Measurements from ENCODE around the gene GLT6D1. TPM values are rescaled to one million over a fixed set of nuclear protein-coding genes. Genes with fewer than 3 reads are reported as not detected.
A peak's percentile ranks its signal among the peaks of the same experiment; 100 is the strongest.
"Not testable (repeated sequence)": the region's sequence is repeated elsewhere in the genome, so short reads cannot be mapped to it uniquely, and the experiment has no call there.

GLT6D1 gene
- total and polyA plus RNA-seq, 5 donors, result not detected

- peaks cover 16% of the 10 kb centered on the region for H3K9me3 ChIP-seq (ENCODE audit: control insufficient read depth, low read length)
- no peak overlapping the region for H3K27ac ChIP-seq (ENCODE audit: low read length)
- ATAC-seq, result no peak
- no peak overlapping the region for H3K4me3 ChIP-seq (ENCODE audit: low read length)
- 79% methylated on average over 10 of the region's 10 CpGs for WGBS
- H3K27me3 ChIP-seq (ENCODE audit: control insufficient read depth, insufficient read depth), result no peaks in the 10 kb centered on the region
- no peaks in the 10 kb centered on the region for H3K4me1 ChIP-seq (ENCODE audit: control insufficient read depth, insufficient read depth, low read length)
- intact Hi-C loops (cut with DNase I), result no loop called here
- DNase-seq, result no peak
Measured at GRCh38 chr9:135648494-135649410, 9.4 kb upstream of the GLT6D1 start.

- Histone ChIP-seq H3K4me1 (ENCODE audit: control insufficient read depth, insufficient read depth, low read length) (no peaks in the 10 kb centered on the region), H3K27me3 (ENCODE audit: control insufficient read depth, insufficient read depth) (no peaks in the 10 kb centered on the region), H3K4me3 (ENCODE audit: low read length) (no peak overlapping the region), H3K27ac (ENCODE audit: low read length) (no peak overlapping the region), H3K9me3 (ENCODE audit: control insufficient read depth, low read length) (peaks cover 16% of the 10 kb centered on the region)
- 80% methylated on average over 4 of the region's 4 CpGs for WGBS
- DNase-seq (no peak), ATAC-seq (no peak)
- intact Hi-C loops (cut with DNase I), result no loop called here
Measured at GRCh38 chr9:135647884-135648283, 8.5 kb upstream of the GLT6D1 start.

- no peaks in the 10 kb centered on the region for H3K4me1 ChIP-seq (ENCODE audit: control insufficient read depth, insufficient read depth, low read length)
- H3K4me3 ChIP-seq (ENCODE audit: low read length), result no peak overlapping the region
- ATAC-seq (no peak), DNase-seq (no peak)
- 86% methylated on average over 5 of the region's 5 CpGs for WGBS
- H3K27ac ChIP-seq (ENCODE audit: low read length), result no peak overlapping the region
- H3K9me3 ChIP-seq (ENCODE audit: control insufficient read depth, low read length), result peaks cover 16% of the 10 kb centered on the region
- H3K27me3 ChIP-seq (ENCODE audit: control insufficient read depth, insufficient read depth), result no peaks in the 10 kb centered on the region
- intact Hi-C loops (cut with DNase I), result no loop called here
Measured at GRCh38 chr9:135644631-135645218, 5.4 kb upstream of the GLT6D1 start.

- Histone ChIP-seq H3K27me3 (ENCODE audit: control insufficient read depth, insufficient read depth) (no peaks in the 10 kb centered on the region), H3K4me1 (ENCODE audit: control insufficient read depth, insufficient read depth, low read length) (no peaks in the 10 kb centered on the region), H3K4me3 (ENCODE audit: low read length) (no peak overlapping the region), H3K9me3 (ENCODE audit: control insufficient read depth, low read length) (peaks cover 4% of the 10 kb centered on the region), H3K27ac (ENCODE audit: low read length) (no peak overlapping the region)
- ATAC-seq (no peak), DNase-seq (no peak)
- 63% methylated on average over 8 of the region's 8 CpGs for WGBS
- intact Hi-C loops (cut with DNase I), result no loop called here
Measured at GRCh38 chr9:135641745-135642144, 2.4 kb upstream of the GLT6D1 start.

GRCh38 chr9:135641047-135641446, 1.7 kb upstream of the GLT6D1 start:
- WGBS, result 84% methylated on average over 7 of the region's 7 CpGs
- DNase-seq, result no peak
- ATAC-seq, result no peak

GRCh38 chr9:135636930-135637530, 2.3 kb downstream of the GLT6D1 start:
- H3K27me3 ChIP-seq (ENCODE audit: control insufficient read depth, insufficient read depth); H3K4me1 ChIP-seq (ENCODE audit: control insufficient read depth, insufficient read depth, low read length); intact Hi-C loops (cut with DNase I); H3K4me3 ChIP-seq (ENCODE audit: low read length); H3K27ac ChIP-seq (ENCODE audit: low read length); ATAC-seq; DNase-seq; H3K9me3 ChIP-seq (ENCODE audit: control insufficient read depth, low read length): not testable (repeated sequence)
- 71% methylated on average over 7 of the region's 7 CpGs for WGBS

More at GRCh38 chr9:135641047-135641446, 1.7 kb upstream of the GLT6D1 start:
- H3K27me3 ChIP-seq (ENCODE audit: control insufficient read depth, insufficient read depth), result no peaks in the 10 kb centered on the region
- H3K4me3 ChIP-seq (ENCODE audit: low read length), result no peak overlapping the region
- H3K4me1 ChIP-seq (ENCODE audit: control insufficient read depth, insufficient read depth, low read length), result no peaks in the 10 kb centered on the region
- H3K27ac ChIP-seq (ENCODE audit: low read length), result no peak overlapping the region
- intact Hi-C loops (cut with DNase I), result no loop called here
- peaks cover 4% of the 10 kb centered on the region for H3K9me3 ChIP-seq (ENCODE audit: control insufficient read depth, low read length)

GRCh38 chr9:135632841-135633240, 6.5 kb downstream of the GLT6D1 start:
- H3K27ac ChIP-seq (ENCODE audit: low read length), result no peak overlapping the region
- intact Hi-C loops (cut with DNase I), result no loop called here
- no peaks in the 10 kb centered on the region for H3K9me3 ChIP-seq (ENCODE audit: control insufficient read depth, low read length)
- H3K4me3 ChIP-seq (ENCODE audit: low read length), result no peak overlapping the region
- DNase-seq, result no peak
- H3K27me3 ChIP-seq (ENCODE audit: control insufficient read depth, insufficient read depth), result no peaks in the 10 kb centered on the region
- no peaks in the 10 kb centered on the region for H3K4me1 ChIP-seq (ENCODE audit: control insufficient read depth, insufficient read depth, low read length)
- 89% methylated on average over 10 of the region's 10 CpGs for WGBS
- no peak for ATAC-seq

- WGBS, result 90% methylated on average over 14 of the region's 14 CpGs
- intact Hi-C loops (cut with DNase I), result no loop called here
- no peak overlapping the region for H3K27ac ChIP-seq (ENCODE audit: low read length)
- no peak for DNase-seq
- ATAC-seq, result no peak
- no peaks in the 10 kb centered on the region for H3K27me3 ChIP-seq (ENCODE audit: control insufficient read depth, insufficient read depth)
- no peaks in the 10 kb centered on the region for H3K9me3 ChIP-seq (ENCODE audit: control insufficient read depth, low read length)
- H3K4me3 ChIP-seq (ENCODE audit: low read length), result no peak overlapping the region
- no peaks in the 10 kb centered on the region for H3K4me1 ChIP-seq (ENCODE audit: control insufficient read depth, insufficient read depth, low read length)
Measured at GRCh38 chr9:135624282-135624681, 15.1 kb downstream of the GLT6D1 start.

GRCh38 chr9:135622415-135623020, 16.8 kb downstream of the GLT6D1 start:
- intact Hi-C loops (cut with DNase I), result no loop called here
- no peaks in the 10 kb centered on the region for H3K27me3 ChIP-seq (ENCODE audit: control insufficient read depth, insufficient read depth)
- no peaks in the 10 kb centered on the region for H3K4me1 ChIP-seq (ENCODE audit: control insufficient read depth, insufficient read depth, low read length)
- 45% methylated on average over 11 of the region's 11 CpGs for WGBS
- H3K4me3 ChIP-seq (ENCODE audit: low read length), result no peak overlapping the region
- no peak overlapping the region for H3K27ac ChIP-seq (ENCODE audit: low read length)
- no peaks in the 10 kb centered on the region for H3K9me3 ChIP-seq (ENCODE audit: control insufficient read depth, low read length)
- DNase-seq, result no peak
- no peak for ATAC-seq

GRCh38 chr9:135620558-135620957, 18.8 kb downstream of the GLT6D1 start:
- no peaks in the 10 kb centered on the region for H3K9me3 ChIP-seq (ENCODE audit: control insufficient read depth, low read length)
- H3K27me3 ChIP-seq (ENCODE audit: control insufficient read depth, insufficient read depth), result no peaks in the 10 kb centered on the region
- DNase-seq (no peak), ATAC-seq (no peak)
- WGBS, result 59% methylated on average over 7 of the region's 7 CpGs
- H3K4me3 ChIP-seq (ENCODE audit: low read length), result no peak overlapping the region
- intact Hi-C loops (cut with DNase I), result no loop called here
- H3K4me1 ChIP-seq (ENCODE audit: control insufficient read depth, insufficient read depth, low read length), result no peaks in the 10 kb centered on the region
- no peak overlapping the region for H3K27ac ChIP-seq (ENCODE audit: low read length)

GRCh38 chr9:135619599-135619886, 19.8 kb downstream of the GLT6D1 start:
- no peak for ATAC-seq
- Histone ChIP-seq H3K4me3 (ENCODE audit: low read length) (no peak overlapping the region), H3K4me1 (ENCODE audit: control insufficient read depth, insufficient read depth, low read length) (no peaks in the 10 kb centered on the region), H3K27me3 (ENCODE audit: control insufficient read depth, insufficient read depth) (no peaks in the 10 kb centered on the region), H3K27ac (ENCODE audit: low read length) (no peak overlapping the region), H3K9me3 (ENCODE audit: control insufficient read depth, low read length) (no peaks in the 10 kb centered on the region)
- DNase-seq, result peak in 1 of 3 donors; percentile 50
- 84% methylated on average over 10 of the region's 10 CpGs for WGBS
- intact Hi-C loops (cut with DNase I), result no loop called here
